ENCODE data around the gene SHPK. TPM values are rescaled to one million over a fixed set of nuclear protein-coding genes. Genes with fewer than 3 reads are reported as not detected.

The SHPK gene
- total RNA-seq, 1 experiment from 2014 or later, result 20.0 TPM

- ChIA-PET POLR2A (ENCODE audit: low non-redundant PET) (no interaction called here), CTCF (no interaction called here)
- Histone ChIP-seq H3K9me3 (ENCODE audit: low read depth, low read length, poor library complexity, severe bottlenecking) (no peaks in the 10 kb centered on the region), H3K27ac (ENCODE audit: low read depth, low read length, poor library complexity, severe bottlenecking) (no peak overlapping the region), H3K4me3 (ENCODE audit: low read depth, low read length, poor library complexity, severe bottlenecking) (no peak overlapping the region), H3K4me1 (ENCODE audit: insufficient read depth, low read length, poor library complexity, severe bottlenecking) (no peaks in the 10 kb centered on the region), H3K27me3 (replicated peaks; ENCODE audit: insufficient read depth, low read depth, low read length, poor library complexity) (no peaks in the 10 kb centered on the region), H3K36me3 (ENCODE audit: insufficient read depth, low read length, poor library complexity, severe bottlenecking) (no peaks in the 10 kb centered on the region)
- DNase-seq (ENCODE audit: low spot score), result no peak
- no peak for TF ChIP-seq EZH2 (IDR thresholded peaks at IDR 0.05; ENCODE audit: borderline replicate concordance, low read depth, low read length, poor library complexity, severe bottlenecking)
- TF ChIP-seq CTCF (conservative IDR thresholded peaks at IDR 0.05; ENCODE audit: low read depth, low read length), result no peak
- BruUV-seq (replicated peaks), result no TSS peak
- intact Hi-C loops (cut with micrococcal nuclease; ENCODE audit: unreplicated experiment), result no loop called here
Observed at GRCh38 chr17:3589784-3590183, 46.3 kb downstream of the SHPK start.

- BruUV-seq (replicated peaks), result no TSS peak
- Histone ChIP-seq H3K9me3 (ENCODE audit: low read depth, low read length, poor library complexity, severe bottlenecking) (no peaks in the 10 kb centered on the region), H3K4me3 (ENCODE audit: low read depth, low read length, poor library complexity, severe bottlenecking) (no peak overlapping the region), H3K36me3 (ENCODE audit: insufficient read depth, low read length, poor library complexity, severe bottlenecking) (no peaks in the 10 kb centered on the region), H3K27ac (ENCODE audit: low read depth, low read length, poor library complexity, severe bottlenecking) (no peak overlapping the region), H3K27me3 (replicated peaks; ENCODE audit: insufficient read depth, low read depth, low read length, poor library complexity) (no peaks in the 10 kb centered on the region), H3K4me1 (ENCODE audit: insufficient read depth, low read length, poor library complexity, severe bottlenecking) (no peaks in the 10 kb centered on the region)
- TF ChIP-seq EZH2 (IDR thresholded peaks at IDR 0.05; ENCODE audit: borderline replicate concordance, low read depth, low read length, poor library complexity, severe bottlenecking) (no peak), CTCF (conservative IDR thresholded peaks at IDR 0.05; ENCODE audit: low read depth, low read length) (no peak)
- CTCF ChIA-PET, result no interaction called here
- DNase-seq (ENCODE audit: low spot score), result no peak
- POLR2A ChIA-PET (ENCODE audit: low non-redundant PET), result no interaction called here
- intact Hi-C loops (cut with micrococcal nuclease; ENCODE audit: unreplicated experiment), result no loop called here
Observed at GRCh38 chr17:3585826-3586225, 50.2 kb downstream of the SHPK start.

GRCh38 chr17:3583456-3583855 is 52.6 kb downstream of the SHPK start:
- TF ChIP-seq EZH2 (IDR thresholded peaks at IDR 0.05; ENCODE audit: borderline replicate concordance, low read depth, low read length, poor library complexity, severe bottlenecking) (no peak), CTCF (conservative IDR thresholded peaks at IDR 0.05; ENCODE audit: low read depth, low read length) (no peak)
- intact Hi-C loops (cut with micrococcal nuclease; ENCODE audit: unreplicated experiment), result no loop called here
- no peaks in the 10 kb centered on the region for H3K4me1 ChIP-seq (ENCODE audit: insufficient read depth, low read length, poor library complexity, severe bottlenecking)
- no peak for DNase-seq (ENCODE audit: low spot score)
- BruUV-seq (replicated peaks), result no TSS peak
- no peaks in the 10 kb centered on the region for H3K36me3 ChIP-seq (ENCODE audit: insufficient read depth, low read length, poor library complexity, severe bottlenecking)
- no peak overlapping the region for H3K27ac ChIP-seq (ENCODE audit: low read depth, low read length, poor library complexity, severe bottlenecking)
- no peak overlapping the region for H3K4me3 ChIP-seq (ENCODE audit: low read depth, low read length, poor library complexity, severe bottlenecking)
- no peaks in the 10 kb centered on the region for H3K27me3 ChIP-seq (replicated peaks; ENCODE audit: insufficient read depth, low read depth, low read length, poor library complexity)
- ChIA-PET POLR2A (ENCODE audit: low non-redundant PET) (no interaction called here), CTCF (no interaction called here)
- H3K9me3 ChIP-seq (ENCODE audit: low read depth, low read length, poor library complexity, severe bottlenecking), result no peaks in the 10 kb centered on the region
